Mesendoderm (in vitro differentiated cells): Measurements from ENCODE around the gene PSMG1.
A peak's percentile ranks its signal among the peaks of the same experiment; 100 is the strongest.

Experiments used
- DNase-seq: peaks from one replicate; pipeline ENCODE4 v3.0.0; 2013
- H2AK5ac ChIP-seq: 2 replicates; pipeline ENCODE4 v1.6.1; 2013; ENCODE audit warnings: low read length, inconsistent platforms
- H2BK120ac ChIP-seq: 2 replicates; pipeline ENCODE4 v1.6.1; 2013; ENCODE audit warnings: low read depth, mild to moderate bottlenecking, low read length, moderate library complexity, mixed read lengths
- H2BK15ac ChIP-seq: replicated peaks from 2 replicates; pipeline ENCODE4 v1.6.1; 2013; ENCODE audit warnings: low read depth, mild to moderate bottlenecking, moderate library complexity
- H2BK5ac ChIP-seq: 2 replicates; pipeline ENCODE4 v1.6.1; 2013; ENCODE audit warnings: low read length, inconsistent platforms
- H3K18ac ChIP-seq: 2 replicates; pipeline ENCODE4 v1.6.1; 2013; ENCODE audit warnings: mild to moderate bottlenecking, low read length, mixed read lengths
- H3K23ac ChIP-seq: one replicate; pipeline ENCODE4 v1.6.1; 2013; ENCODE audit warnings: low read length
- H3K27ac ChIP-seq: 2 replicates; pipeline ENCODE4 v1.5.1; 2013; ENCODE audit warnings: low read depth, mild to moderate bottlenecking, inconsistent platforms, low read length, moderate library complexity
- H3K27me3 ChIP-seq: 2 replicates; pipeline ENCODE4 v1.6.1; 2013; ENCODE audit warnings: low read length, control low read depth, mild to moderate bottlenecking, inconsistent platforms; ENCODE audit not compliant: insufficient read depth, poor library complexity
- H3K36me3 ChIP-seq: 2 replicates; pipeline ENCODE4 v1.6.1; 2013; ENCODE audit warnings: low read length, inconsistent platforms; ENCODE audit not compliant: control insufficient read depth, insufficient read depth
- H3K4ac ChIP-seq: one replicate; pipeline ENCODE4 v1.6.1; 2013; ENCODE audit warnings: low read depth, mild to moderate bottlenecking, low read length, moderate library complexity
- H3K4me1 ChIP-seq: 2 replicates; pipeline ENCODE4 v1.6.1; 2013; ENCODE audit warnings: low read depth, low read length, inconsistent platforms; ENCODE audit not compliant: control insufficient read depth
- H3K4me2 ChIP-seq: 2 replicates; pipeline ENCODE4 v1.6.1; 2013; ENCODE audit warnings: low read length
- H3K4me3 ChIP-seq: 2 replicates; pipeline ENCODE4 v1.5.1; 2013; ENCODE audit warnings: mild to moderate bottlenecking, low read length
- H3K56ac ChIP-seq: one replicate; pipeline ENCODE4 v1.6.1; 2013; ENCODE audit warnings: low read length
- H3K79me1 ChIP-seq: 2 replicates; pipeline ENCODE4 v1.6.1; 2013; ENCODE audit warnings: low read length, inconsistent platforms
- H3K79me2 ChIP-seq: 2 replicates; pipeline ENCODE4 v1.6.1; 2013; ENCODE audit warnings: mild to moderate bottlenecking, low read length; ENCODE audit not compliant: control insufficient read depth, insufficient read depth
- H3K9ac ChIP-seq: 2 replicates; pipeline ENCODE4 v1.6.1; 2013; ENCODE audit warnings: low read length, inconsistent platforms
- H4K5ac ChIP-seq: one replicate; pipeline ENCODE4 v1.6.1; 2013; ENCODE audit warnings: low read length
- H4K8ac ChIP-seq: one replicate; pipeline ENCODE4 v1.6.1; 2013; ENCODE audit warnings: low read depth, mild to moderate bottlenecking, control low read depth, low read length, moderate library complexity
- WGBS: extraction: QIAGEN DNeasy Blood & Tissue Kit; methylation state at CpG from one replicate; pipeline ENCODE4 v1.1.7; 2013; ENCODE audit warnings: low lambda C conversion rate, missing lambda C conversion rate; ENCODE audit not compliant: insufficient coverage; ENCODE audit errors: extremely low coverage; 5-methylcytosine and 5-hydroxymethylcytosine counted together

The PSMG1 gene

GRCh38 chr21:39186676-39187075 is 3.4 kb upstream of the PSMG1 start:
- Histone ChIP-seq H4K5ac (no peak overlapping the region), H3K23ac (no peak overlapping the region), H3K56ac (no peak overlapping the region), H3K36me3 (no peaks in the 10 kb centered on the region), H3K79me2 (peaks cover 5% of the 10 kb centered on the region), H2BK120ac (no peak overlapping the region), H3K4ac (no peak overlapping the region), H3K27ac (no peak overlapping the region), H4K8ac (no peak overlapping the region), H2BK15ac (no peak overlapping the region), H3K27me3 (no peaks in the 10 kb centered on the region), H3K79me1 (peaks cover 5% of the 10 kb centered on the region), H2BK5ac (no peak overlapping the region), H3K9ac (no peak overlapping the region), H3K4me2 (no peak overlapping the region), H3K18ac (no peak overlapping the region), H2AK5ac (no peak overlapping the region), H3K4me3 (no peak overlapping the region), H3K4me1 (peaks cover 2% of the 10 kb centered on the region)
- no peak for DNase-seq

- Histone ChIP-seq H3K9ac (no peak overlapping the region), H3K27me3 (no peaks in the 10 kb centered on the region), H3K4ac (no peak overlapping the region), H2BK5ac (no peak overlapping the region), H2BK15ac (no peak overlapping the region), H4K5ac (no peak overlapping the region), H4K8ac (no peak overlapping the region), H3K36me3 (no peaks in the 10 kb centered on the region), H3K18ac (no peak overlapping the region), H3K27ac (no peak overlapping the region), H2BK120ac (no peak overlapping the region), H3K79me2 (peaks cover 5% of the 10 kb centered on the region), H3K4me2 (no peak overlapping the region), H2AK5ac (no peak overlapping the region), H3K23ac (no peak overlapping the region), H3K56ac (no peak overlapping the region), H3K4me1 (peaks cover 2% of the 10 kb centered on the region), H3K4me3 (no peak overlapping the region), H3K79me1 (peaks cover 5% of the 10 kb centered on the region)
- no peak for DNase-seq
- WGBS: no CpG with 5 or more reads among the region's 2 CpGs
These were observed 1.9 kb upstream of the PSMG1 start for GRCh38 chr21:39185157-39185556.

GRCh38 chr21:39184050-39184980 is 1.1 kb upstream of the PSMG1 start:
- Histone ChIP-seq H3K9ac (peak overlapping the region; percentile 95), H3K27ac (peak overlapping the region; percentile 25), H3K4me2 (peak overlapping the region; percentile 74), H3K4me1 (peaks cover 2% of the 10 kb centered on the region), H2BK5ac (no peak overlapping the region), H3K27me3 (no peaks in the 10 kb centered on the region), H4K5ac (no peak overlapping the region), H3K18ac (no peak overlapping the region), H2AK5ac (no peak overlapping the region), H3K56ac (peak overlapping the region; percentile 95), H2BK15ac (no peak overlapping the region), H3K4ac (no peak overlapping the region), H3K4me3 (peak overlapping the region; percentile 66), H3K79me1 (peaks cover 5% of the 10 kb centered on the region), H3K36me3 (no peaks in the 10 kb centered on the region), H3K23ac (no peak overlapping the region), H4K8ac (no peak overlapping the region), H2BK120ac (no peak overlapping the region), H3K79me2 (peaks cover 5% of the 10 kb centered on the region)
- DNase-seq: peak; percentile 10
- WGBS: no CpG with 5 or more reads among the region's 22 CpGs

- Histone ChIP-seq H2AK5ac (no peak overlapping the region), H4K5ac (no peak overlapping the region), H3K4me1 (peaks cover 2% of the 10 kb centered on the region), H3K27me3 (no peaks in the 10 kb centered on the region), H2BK15ac (no peak overlapping the region), H3K36me3 (no peaks in the 10 kb centered on the region), H3K4me2 (peak overlapping the region; percentile 99), H3K23ac (peak overlapping the region; percentile 48), H3K4ac (no peak overlapping the region), H3K4me3 (peak overlapping the region; percentile 87), H2BK120ac (no peak overlapping the region), H3K79me1 (peaks cover 5% of the 10 kb centered on the region), H3K56ac (peak overlapping the region; percentile 95), H3K27ac (peak overlapping the region; percentile 25), H4K8ac (no peak overlapping the region), H3K18ac (peak overlapping the region; percentile 33), H2BK5ac (no peak overlapping the region), H3K79me2 (peaks cover 5% of the 10 kb centered on the region), H3K9ac (peak overlapping the region; percentile 95)
- DNase-seq: peak; percentile 41
- no CpG with 5 or more reads among the region's 51 CpGs for WGBS
These were observed 573 bp downstream of the PSMG1 start for GRCh38 chr21:39182484-39183271.

GRCh38 chr21:39182016-39182415 is 1.2 kb downstream of the PSMG1 start:
- H3K4me1 ChIP-seq: peaks cover 2% of the 10 kb centered on the region
- no peaks in the 10 kb centered on the region for H3K36me3 ChIP-seq
- no peaks in the 10 kb centered on the region for H3K27me3 ChIP-seq
- H3K4me3 ChIP-seq: no peak overlapping the region
- H3K18ac ChIP-seq: no peak overlapping the region
- no peak for DNase-seq
- H3K9ac ChIP-seq: peak overlapping the region; percentile 95
- no peak overlapping the region for H3K27ac ChIP-seq
- no peak overlapping the region for H3K4ac ChIP-seq
- H4K5ac ChIP-seq: no peak overlapping the region
- H2BK15ac ChIP-seq: no peak overlapping the region
- no peak overlapping the region for H2BK120ac ChIP-seq
- H3K79me2 ChIP-seq: peaks cover 5% of the 10 kb centered on the region
- no peak overlapping the region for H3K23ac ChIP-seq
- no peak overlapping the region for H2AK5ac ChIP-seq
- H3K56ac ChIP-seq: peak overlapping the region; percentile 95
- peaks cover 5% of the 10 kb centered on the region for H3K79me1 ChIP-seq
- H3K4me2 ChIP-seq: peak overlapping the region; percentile 99
- H4K8ac ChIP-seq: no peak overlapping the region
- H2BK5ac ChIP-seq: no peak overlapping the region
- no CpG with 5 or more reads among the region's 8 CpGs for WGBS
